Type B pancreatic cell (in vitro differentiated cells): ENCODE results near the gene AOPEP. TPM values are rescaled to one million over a fixed set of nuclear protein-coding genes. Genes with fewer than 3 reads are reported as not detected.

ENCODE experiments used
- DNase-seq: peaks from one replicate; pipeline ENCODE4 v3.0.0; 2021; ENCODE audit warnings: mixed read lengths; ENCODE audit not compliant: unreplicated experiment; ENCODE audit errors: extremely low spot score
- H3K27ac Mint-ChIP-seq: 2 replicates; pipeline ENCODE4 v1.8.0; 2021; ENCODE audit warnings: mild to moderate bottlenecking, mixed read lengths
- H3K27me3 Mint-ChIP-seq: 2 replicates; pipeline ENCODE4 v1.8.0; 2021; ENCODE audit warnings: mixed read lengths
- H3K36me3 Mint-ChIP-seq: 2 replicates; pipeline ENCODE4 v1.8.0; 2021; ENCODE audit warnings: mixed read lengths
- H3K4me1 Mint-ChIP-seq: one replicate; pipeline ENCODE4 v1.8.0; 2021; ENCODE audit warnings: mixed read lengths; ENCODE audit not compliant: unreplicated experiment
- H3K4me3 Mint-ChIP-seq: 2 replicates; pipeline ENCODE4 v1.8.0; 2021; ENCODE audit warnings: mild to moderate bottlenecking, mixed read lengths
- H3K9me3 Mint-ChIP-seq: 2 replicates; pipeline ENCODE4 v1.8.0; 2021; ENCODE audit warnings: mixed read lengths
- CTCF ChIP-seq: fragments of 200-600 bp; sonication (generic); conservative IDR thresholded peaks from 2 replicates; pipeline ENCODE4 v1.5.0; 2021; ENCODE audit warnings: antibody characterized with exemption, mild to moderate bottlenecking
- total RNA-seq: library from RNA; stranded (reverse); gene quantifications from 2 replicates; pipeline ENCODE4 v1.2.1, GENCODE V29; 2021; ENCODE audit warnings: low replicate concordance

AOPEP gene
- total RNA-seq, 1 donor from 2014 or later = 89.3 TPM

DNA sequence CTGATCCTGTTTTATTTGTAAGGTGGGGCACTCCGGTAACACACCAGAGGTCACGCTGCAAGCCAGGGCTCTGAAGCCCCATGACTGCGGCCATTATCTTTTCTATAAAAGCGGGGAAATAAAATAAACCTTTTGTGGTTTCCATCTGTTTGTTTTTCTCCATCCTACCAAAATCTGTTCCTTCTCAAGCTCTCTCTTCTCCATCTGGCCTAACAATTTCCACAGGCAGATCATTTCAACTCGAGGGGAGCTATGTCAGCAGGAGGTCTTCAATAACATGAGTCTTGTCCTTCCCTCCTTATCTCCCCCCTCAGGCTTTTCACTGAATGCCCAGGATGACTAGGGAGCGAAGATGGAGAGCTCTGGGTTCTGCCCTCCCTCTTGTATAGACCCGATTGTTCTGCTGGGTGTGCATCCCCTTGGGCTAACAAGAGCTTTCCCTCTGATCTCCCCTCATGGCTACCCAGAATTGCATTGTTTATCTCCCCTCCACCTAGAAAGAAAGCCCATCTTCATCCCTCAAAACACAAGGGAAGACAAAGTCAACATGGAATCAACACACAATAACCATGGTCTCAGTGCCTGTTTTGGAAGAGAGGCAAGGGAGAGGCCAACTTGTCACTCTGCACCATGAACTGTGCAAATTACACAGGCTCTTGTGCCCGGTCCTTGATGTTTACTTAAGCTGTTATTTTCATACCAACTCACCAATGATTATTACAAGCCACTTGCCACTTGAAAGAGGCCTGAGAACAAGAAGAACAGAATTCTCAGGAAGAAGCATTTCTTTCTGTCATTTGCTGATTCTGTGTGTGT lies 403.2 kb downstream of the AOPEP start:
- TF ChIP-seq CTCF = no peak
- Mint-ChIP-seq H3K27me3 (no peaks in the 10 kb centered on the region), H3K27ac (peak overlapping the region; percentile 14)

GRCh38 chr9:95130484-95130883 lies 404.0 kb downstream of the AOPEP start:
- Mint-ChIP-seq H3K4me1 (peaks cover 60% of the 10 kb centered on the region), H3K27me3 (no peaks in the 10 kb centered on the region), H3K4me3 (peak overlapping the region; percentile 17), H3K36me3 (no peaks in the 10 kb centered on the region), H3K9me3 (no peaks in the 10 kb centered on the region), H3K27ac (no peak overlapping the region)
- DNase-seq = no peak
- TF ChIP-seq CTCF = no peak

More for the DNA sequence above, 403.2 kb downstream of the AOPEP start:
- no peak for DNase-seq
- peak overlapping the region; percentile 38 for H3K4me3 Mint-ChIP-seq
- H3K9me3 Mint-ChIP-seq = no peaks in the 10 kb centered on the region
- H3K4me1 Mint-ChIP-seq = peaks cover 61% of the 10 kb centered on the region
- no peaks in the 10 kb centered on the region for H3K36me3 Mint-ChIP-seq

GRCh38 chr9:95131023-95131943 lies 404.8 kb downstream of the AOPEP start:
- no peak for DNase-seq
- no peaks in the 10 kb centered on the region for H3K9me3 Mint-ChIP-seq
- no peaks in the 10 kb centered on the region for H3K36me3 Mint-ChIP-seq
- peak overlapping the region; percentile 66 for H3K4me3 Mint-ChIP-seq
- H3K4me1 Mint-ChIP-seq = peaks cover 60% of the 10 kb centered on the region
- peak overlapping the region; percentile 62 for H3K27ac Mint-ChIP-seq
- H3K27me3 Mint-ChIP-seq = no peaks in the 10 kb centered on the region
- TF ChIP-seq CTCF = peak; percentile 92

DNA sequence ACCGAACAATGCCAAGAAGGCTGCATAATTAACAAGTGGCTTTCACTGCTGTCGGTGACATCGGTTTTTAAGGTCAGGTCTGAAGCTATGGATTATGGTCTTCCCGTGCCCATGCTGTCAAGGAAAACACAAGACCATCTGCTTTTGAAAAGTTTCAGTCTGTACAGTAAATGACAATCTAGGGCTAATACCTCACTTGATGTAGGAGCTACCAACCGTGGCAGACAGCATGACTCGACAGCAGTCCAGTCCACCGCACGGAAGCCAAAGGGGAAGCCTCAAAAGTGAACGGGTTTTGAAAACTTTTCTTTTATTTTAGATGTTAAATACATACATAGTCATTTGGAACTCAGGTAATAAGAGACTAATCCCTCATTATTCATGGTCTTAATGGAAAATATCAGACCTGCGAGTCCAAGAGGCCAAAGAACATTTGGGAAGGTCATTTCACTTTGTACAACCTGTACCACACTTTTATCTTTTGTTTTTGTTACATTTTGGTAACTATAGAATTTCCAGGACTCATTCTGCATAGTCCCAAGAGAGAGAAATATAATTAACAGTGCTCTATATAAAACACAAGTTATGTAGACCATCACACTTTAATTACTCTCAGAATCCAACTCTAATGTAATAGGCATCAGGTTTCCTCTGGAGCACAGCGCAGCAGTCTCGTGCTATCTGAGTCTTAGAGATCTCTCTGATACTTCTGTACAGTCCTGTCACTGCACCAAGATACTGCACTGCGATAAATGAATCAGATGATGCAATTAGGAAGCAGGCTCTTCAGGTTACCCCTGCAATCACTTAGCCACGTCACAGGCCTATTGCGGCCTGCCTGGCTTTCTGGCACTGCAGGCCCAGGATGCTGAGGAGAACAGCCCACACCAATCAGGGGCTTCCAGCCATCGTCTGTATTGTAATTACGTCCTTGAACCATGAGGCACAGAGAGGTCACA lies 406.1 kb downstream of the AOPEP start:
- Mint-ChIP-seq H3K36me3 (peaks cover 4% of the 10 kb centered on the region), H3K9me3 (no peaks in the 10 kb centered on the region), H3K27ac (peak overlapping the region; percentile 68), H3K4me1 (peaks cover 56% of the 10 kb centered on the region), H3K4me3 (peak overlapping the region; percentile 7), H3K27me3 (no peaks in the 10 kb centered on the region)
- DNase-seq = no peak
- no peak for TF ChIP-seq CTCF

- no peak for DNase-seq
- H3K36me3 Mint-ChIP-seq = peaks cover 5% of the 10 kb centered on the region
- H3K9me3 Mint-ChIP-seq = no peaks in the 10 kb centered on the region
- peak overlapping the region; percentile 7 for H3K4me3 Mint-ChIP-seq
- no peaks in the 10 kb centered on the region for H3K27me3 Mint-ChIP-seq
- H3K27ac Mint-ChIP-seq = peak overlapping the region; percentile 68
- TF ChIP-seq CTCF = no peak
- peaks cover 49% of the 10 kb centered on the region for H3K4me1 Mint-ChIP-seq
Observed at GRCh38 chr9:95133325-95133705, 406.8 kb downstream of the AOPEP start.
